ENCODE measurements around the gene MYLK2. TPM values are rescaled to one million over a fixed set of nuclear protein-coding genes. Genes with fewer than 3 reads are reported as not detected.

Gene MYLK2
- total RNA-seq, 1 donor from 2014 or later = 0.27 TPM

Other genes starting within 250 kb of the MYLK2 start
- gene ID1, start 214.1 kb upstream of the MYLK2 start, total RNA-seq = 373 TPM
- gene COX4I2, start 181.4 kb upstream of the MYLK2 start, total RNA-seq = 8.3 TPM
- gene BCL2L1, start 96.5 kb upstream of the MYLK2 start, total RNA-seq = 112 TPM
- gene TPX2, start 80.1 kb upstream of the MYLK2 start, total RNA-seq = 0.71 TPM
- 25.0 TPM for gene FOXS1, start 26.2 kb downstream of the MYLK2 start, total RNA-seq
- 49.5 TPM for gene DUSP15, start 51.2 kb downstream of the MYLK2 start, total RNA-seq
- gene TTLL9, start 51.3 kb downstream of the MYLK2 start, total RNA-seq = 7.1 TPM
- gene PDRG1, start 132.7 kb downstream of the MYLK2 start, total RNA-seq = 18.5 TPM
- gene XKR7, start 148.8 kb downstream of the MYLK2 start, total RNA-seq = not detected
- 11.7 TPM for gene CCM2L, start 191.1 kb downstream of the MYLK2 start, total RNA-seq
- 24.0 TPM for gene HCK, start 232.9 kb downstream of the MYLK2 start, total RNA-seq

Data from sciatic nerve (tissue), 1 donor.